Measurements from ENCODE around the gene GNA12.
"Not testable (repeated sequence)": the region's sequence is repeated elsewhere in the genome, so short reads cannot be mapped to it uniquely, and the experiment has no call there.

The GNA12 gene

GRCh38 chr7:2681929-2682799, 161.9 kb downstream of the GNA12 start:
- in situ Hi-C loops (cut with MboI; ENCODE audit: low sequenced_read_pairs), result loop anchor here (10.0 kb wide), 1 partner anchor 227 kb away; no protein-coding TSS in a partner anchor

GRCh38 chr7:2680792-2681490, 163.2 kb downstream of the GNA12 start:
- in situ Hi-C loops (cut with MboI; ENCODE audit: low sequenced_read_pairs), result loop anchor here (10.0 kb wide), 1 partner anchor 226 kb away; no protein-coding TSS in a partner anchor

- in situ Hi-C loops (cut with MboI; ENCODE audit: low sequenced_read_pairs), result loop anchor here (10.0 kb wide), 1 partner anchor 225 kb away; no protein-coding TSS in a partner anchor
Measured at GRCh38 chr7:2680256-2680655, 163.9 kb downstream of the GNA12 start.

GRCh38 chr7:2679135-2680127, 164.7 kb downstream of the GNA12 start:
- in situ Hi-C loops (cut with MboI; ENCODE audit: low sequenced_read_pairs), result loop anchor here (10.0 kb wide), 1 partner anchor 225 kb away; no protein-coding TSS in a partner anchor

- in situ Hi-C loops (cut with MboI; ENCODE audit: low sequenced_read_pairs), result not testable (repeated sequence)
Measured at GRCh38 chr7:2678454-2678853, 165.7 kb downstream of the GNA12 start.

All from HL-60/S4 treated with retinoic acid at 250 ng/mL for 4 days and 3 days (cell line).